Effector memory CD8-positive, alpha-beta T cell (primary cell): ENCODE measurements around the gene TP73.

ENCODE experiments used
- ATAC-seq: fragments of 150-1000 bp; cut with Tn5 transposase; replicated peaks from 2 replicates; pipeline ENCODE4 v1.10.0; 2021; ENCODE audit warnings: mild to moderate bottlenecking, moderate library complexity
- DNase-seq, 3 experiments: peaks; one replicate each; pipeline ENCODE4 v3.0.0; 2021
- H3K27ac Mint-ChIP-seq, 2 donors: one replicate each; pipeline ENCODE4 v1.8.0; 2022; ENCODE audit warnings: mild to moderate bottlenecking in 2 of 2, mixed read lengths in 2 of 2, moderate library complexity in 2 of 2
- H3K27me3 Mint-ChIP-seq, 2 donors: one replicate each; pipeline ENCODE4 v1.8.0; 2022; ENCODE audit warnings: mixed read lengths in 2 of 2
- H3K36me3 Mint-ChIP-seq: one replicate; pipeline ENCODE4 v1.8.0; 2022; ENCODE audit warnings: mild to moderate bottlenecking, moderate library complexity, mixed read lengths; ENCODE audit not compliant: insufficient read depth
- H3K4me1 Mint-ChIP-seq, 2 donors: one replicate each; pipeline ENCODE4 v1.8.0; 2022; ENCODE audit warnings: low read depth in 2 of 2, mixed read lengths in 2 of 2
- H3K4me3 Mint-ChIP-seq, 2 donors: one replicate each; pipeline ENCODE4 v1.8.0; 2022; ENCODE audit warnings: mild to moderate bottlenecking in 2 of 2, mixed read lengths in 2 of 2, moderate library complexity in 2 of 2
- H3K9me3 Mint-ChIP-seq, 2 donors: one replicate each; pipeline ENCODE4 v1.8.0; 2022; ENCODE audit warnings: mixed read lengths in 2 of 2

Gene TP73

GRCh38 chr1:3691421-3692204 is 39.3 kb downstream of the TP73 start:
- no peak overlapping the region for H3K4me3 Mint-ChIP-seq
- H3K27me3 Mint-ChIP-seq = peaks cover 0 to 47% of the 10 kb centered on the region in 2 donors
- peaks cover 4% of the 10 kb centered on the region for H3K36me3 Mint-ChIP-seq
- ATAC-seq (no peak), DNase-seq (no peak)
- H3K27ac Mint-ChIP-seq = no peak overlapping the region
- no peaks in the 10 kb centered on the region for H3K9me3 Mint-ChIP-seq
- peaks cover 10 to 13% of the 10 kb centered on the region in 2 donors for H3K4me1 Mint-ChIP-seq

- Mint-ChIP-seq H3K27me3 (peaks cover 9 to 55% of the 10 kb centered on the region in 2 donors), H3K9me3 (no peaks in the 10 kb centered on the region), H3K27ac (no peak overlapping the region), H3K4me1 (peaks cover 10 to 13% of the 10 kb centered on the region in 2 donors), H3K4me3 (no peak overlapping the region), H3K36me3 (peaks cover 4% of the 10 kb centered on the region)
- no peak for DNase-seq
- no peak for ATAC-seq
Observed at GRCh38 chr1:3692598-3692997, 40.3 kb downstream of the TP73 start.

- Mint-ChIP-seq H3K9me3 (no peaks in the 10 kb centered on the region), H3K4me3 (no peak overlapping the region), H3K36me3 (peaks cover 4% of the 10 kb centered on the region)
Observed at GRCh38 chr1:3693321-3693720, 41.0 kb downstream of the TP73 start.

GRCh38 chr1:3695326-3696217 is 43.3 kb downstream of the TP73 start:
- Mint-ChIP-seq H3K4me3 (peak overlapping the region; percentile 57 to 63), H3K4me1 (peaks cover 9 to 10% of the 10 kb centered on the region in 2 donors), H3K9me3 (no peaks in the 10 kb centered on the region), H3K27ac (no peak overlapping the region), H3K36me3 (peaks cover 4% of the 10 kb centered on the region), H3K27me3 (peaks cover 21 to 65% of the 10 kb centered on the region in 2 donors)
- peak; percentile 54 for ATAC-seq
- peak; percentile 10 to 23 (median 21) for DNase-seq

More at GRCh38 chr1:3693321-3693720, 41.0 kb downstream of the TP73 start:
- no peak overlapping the region for H3K27ac Mint-ChIP-seq
- ATAC-seq (no peak), DNase-seq (no peak)
- H3K4me1 Mint-ChIP-seq = peaks cover 10 to 11% of the 10 kb centered on the region in 2 donors
- H3K27me3 Mint-ChIP-seq = peaks cover 15 to 55% of the 10 kb centered on the region in 2 donors

- Mint-ChIP-seq H3K27ac (no peak overlapping the region), H3K9me3 (no peaks in the 10 kb centered on the region), H3K4me3 (no peak overlapping the region), H3K4me1 (peaks cover 9 to 10% of the 10 kb centered on the region in 2 donors), H3K36me3 (peaks cover 4% of the 10 kb centered on the region), H3K27me3 (peaks cover 21 to 67% of the 10 kb centered on the region in 2 donors)
- ATAC-seq (no peak), DNase-seq (no peak)
Observed at GRCh38 chr1:3696689-3697088, 44.4 kb downstream of the TP73 start.

DNA sequence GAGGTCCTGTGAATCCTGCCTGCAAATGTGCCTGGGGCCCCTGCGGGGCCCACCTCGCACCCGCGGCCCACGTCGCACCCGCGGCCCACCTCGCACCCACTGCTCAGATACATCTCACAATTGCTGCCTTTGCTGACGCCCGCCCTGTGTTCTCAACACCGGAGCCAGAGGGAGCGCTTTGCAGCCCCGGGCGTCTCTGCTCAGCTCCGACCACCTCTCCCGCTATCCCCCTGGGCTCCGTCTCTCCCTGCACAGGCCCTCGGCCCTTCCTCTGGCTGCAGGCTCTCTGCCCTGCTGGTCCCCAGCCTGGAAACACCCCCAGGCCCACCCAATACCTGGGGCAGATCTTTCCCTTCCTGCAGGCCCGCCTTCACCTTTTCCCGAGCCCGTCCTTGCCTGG is 44.8 kb downstream of the TP73 start:
- peaks cover 9 to 10% of the 10 kb centered on the region in 2 donors for H3K4me1 Mint-ChIP-seq
- peaks cover 4% of the 10 kb centered on the region for H3K36me3 Mint-ChIP-seq
- DNase-seq (no peak), ATAC-seq (no peak)
- H3K27ac Mint-ChIP-seq = no peak overlapping the region
- peaks cover 21 to 63% of the 10 kb centered on the region in 2 donors for H3K27me3 Mint-ChIP-seq
- H3K4me3 Mint-ChIP-seq = no peak overlapping the region
- no peaks in the 10 kb centered on the region for H3K9me3 Mint-ChIP-seq

- Mint-ChIP-seq H3K9me3 (no peaks in the 10 kb centered on the region), H3K36me3 (peaks cover 4% of the 10 kb centered on the region), H3K4me1 (peaks cover 9 to 10% of the 10 kb centered on the region in 2 donors), H3K27ac (no peak overlapping the region), H3K27me3 (peaks cover 21 to 60% of the 10 kb centered on the region in 2 donors), H3K4me3 (no peak overlapping the region)
- ATAC-seq (no peak), DNase-seq (no peak)
Observed at GRCh38 chr1:3697810-3698209, 45.5 kb downstream of the TP73 start.

DNA sequence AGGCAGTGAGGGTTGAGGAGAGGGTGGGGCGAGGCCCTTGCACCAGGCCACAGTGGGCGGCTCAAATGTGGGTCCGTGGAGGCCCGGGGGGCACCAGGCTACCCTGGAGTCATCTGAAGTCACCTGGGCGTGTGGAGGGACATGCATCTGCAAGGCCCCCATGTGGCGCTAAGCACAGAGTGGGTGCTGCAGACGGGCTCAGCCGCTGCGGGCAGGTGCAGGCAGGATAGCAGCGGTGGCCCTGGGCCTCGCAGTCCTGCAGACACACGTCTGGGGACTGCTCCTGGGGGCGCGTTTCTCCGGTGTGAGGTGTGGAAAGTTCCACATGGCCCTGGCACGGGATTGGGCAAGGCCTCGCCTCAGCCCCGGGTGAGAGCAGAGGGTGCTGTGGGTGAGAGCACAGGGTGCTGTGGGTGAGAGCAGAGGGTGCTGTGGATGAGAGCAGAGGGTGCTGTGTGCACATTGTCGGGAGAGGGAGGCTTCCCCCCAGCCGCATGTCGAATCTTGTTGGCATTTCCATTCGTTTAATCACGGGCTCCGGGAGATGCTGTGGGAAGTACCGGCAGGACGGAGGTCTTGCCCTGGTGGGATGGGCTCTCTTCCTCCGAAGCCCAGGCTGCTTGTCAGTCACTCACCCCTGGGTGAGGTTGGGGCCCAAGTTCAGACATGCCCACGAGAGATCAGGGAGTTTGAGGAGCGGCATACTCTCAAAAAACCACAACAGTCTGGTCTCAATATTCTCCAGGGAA is 46.5 kb downstream of the TP73 start:
- H3K4me1 Mint-ChIP-seq = peaks cover 9 to 10% of the 10 kb centered on the region in 2 donors
- H3K4me3 Mint-ChIP-seq = no peak overlapping the region
- peaks cover 21 to 61% of the 10 kb centered on the region in 2 donors for H3K27me3 Mint-ChIP-seq
- H3K9me3 Mint-ChIP-seq = no peaks in the 10 kb centered on the region
- peak overlapping the region in 1 of 2 donors; percentile 62 for H3K27ac Mint-ChIP-seq
- H3K36me3 Mint-ChIP-seq = peaks cover 4% of the 10 kb centered on the region
- ATAC-seq (no peak), DNase-seq (no peak)

GRCh38 chr1:3699596-3699995 is 47.3 kb downstream of the TP73 start:
- Mint-ChIP-seq H3K36me3 (peaks cover 4% of the 10 kb centered on the region), H3K9me3 (no peaks in the 10 kb centered on the region), H3K4me1 (peaks cover 10 to 12% of the 10 kb centered on the region in 2 donors), H3K27ac (no peak overlapping the region), H3K27me3 (peaks cover 21 to 69% of the 10 kb centered on the region in 2 donors), H3K4me3 (no peak overlapping the region)
- ATAC-seq = no peak
- no peak for DNase-seq

DNA sequence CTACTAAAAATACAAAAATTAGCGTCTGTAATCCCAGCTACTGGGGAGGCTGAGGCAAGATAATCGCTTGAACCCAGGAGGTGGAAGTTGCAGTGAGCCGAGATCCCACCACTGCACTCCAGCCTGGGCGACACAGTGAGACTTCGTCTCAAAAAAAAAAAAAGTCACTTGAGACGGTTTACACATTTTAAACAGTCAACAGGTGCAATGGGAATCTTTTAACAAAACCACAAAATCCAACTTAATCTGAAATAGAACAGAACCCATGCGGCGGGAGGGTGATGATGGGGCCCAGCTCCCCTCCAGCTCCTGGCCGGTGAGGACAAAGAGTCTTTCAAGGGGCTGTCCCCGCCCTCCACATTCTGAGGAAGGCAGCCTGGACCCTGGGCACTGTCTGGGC is 48.3 kb downstream of the TP73 start:
- no peak overlapping the region for H3K27ac Mint-ChIP-seq
- no peak for DNase-seq

DNA sequence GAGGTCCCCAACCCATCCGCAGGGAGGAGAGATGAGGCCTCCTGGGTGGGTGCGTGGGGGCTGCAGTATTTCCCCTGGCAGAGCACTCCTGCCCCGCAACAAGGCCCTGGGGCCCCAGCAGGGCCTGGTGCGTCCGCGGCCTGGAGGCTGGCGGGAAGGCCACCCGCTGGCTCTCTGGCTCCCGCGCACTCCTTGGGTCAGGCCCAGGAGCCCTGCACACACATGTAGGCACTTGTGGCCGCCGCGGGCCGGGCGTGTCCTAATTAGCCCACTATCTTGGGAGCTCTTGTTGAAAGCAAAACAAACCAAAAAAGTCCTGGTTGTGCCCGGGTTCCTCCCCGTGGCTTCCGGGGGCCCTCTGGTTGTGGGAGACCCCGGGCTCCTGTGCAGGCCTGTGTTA is 50.2 kb downstream of the TP73 start:
- Mint-ChIP-seq H3K4me1 (peaks cover 0 to 3% of the 10 kb centered on the region in 2 donors), H3K27ac (no peak overlapping the region), H3K36me3 (no peaks in the 10 kb centered on the region), H3K4me3 (no peak overlapping the region), H3K27me3 (peaks cover 12 to 69% of the 10 kb centered on the region in 2 donors), H3K9me3 (no peaks in the 10 kb centered on the region)
- no peak for DNase-seq
- no peak for ATAC-seq

More for the DNA sequence above, 48.3 kb downstream of the TP73 start:
- no peak for ATAC-seq
- Mint-ChIP-seq H3K4me1 (peaks cover 7 to 11% of the 10 kb centered on the region in 2 donors), H3K9me3 (no peaks in the 10 kb centered on the region), H3K36me3 (peaks cover 4% of the 10 kb centered on the region), H3K4me3 (no peak overlapping the region), H3K27me3 (peaks cover 21 to 77% of the 10 kb centered on the region in 2 donors)

DNA sequence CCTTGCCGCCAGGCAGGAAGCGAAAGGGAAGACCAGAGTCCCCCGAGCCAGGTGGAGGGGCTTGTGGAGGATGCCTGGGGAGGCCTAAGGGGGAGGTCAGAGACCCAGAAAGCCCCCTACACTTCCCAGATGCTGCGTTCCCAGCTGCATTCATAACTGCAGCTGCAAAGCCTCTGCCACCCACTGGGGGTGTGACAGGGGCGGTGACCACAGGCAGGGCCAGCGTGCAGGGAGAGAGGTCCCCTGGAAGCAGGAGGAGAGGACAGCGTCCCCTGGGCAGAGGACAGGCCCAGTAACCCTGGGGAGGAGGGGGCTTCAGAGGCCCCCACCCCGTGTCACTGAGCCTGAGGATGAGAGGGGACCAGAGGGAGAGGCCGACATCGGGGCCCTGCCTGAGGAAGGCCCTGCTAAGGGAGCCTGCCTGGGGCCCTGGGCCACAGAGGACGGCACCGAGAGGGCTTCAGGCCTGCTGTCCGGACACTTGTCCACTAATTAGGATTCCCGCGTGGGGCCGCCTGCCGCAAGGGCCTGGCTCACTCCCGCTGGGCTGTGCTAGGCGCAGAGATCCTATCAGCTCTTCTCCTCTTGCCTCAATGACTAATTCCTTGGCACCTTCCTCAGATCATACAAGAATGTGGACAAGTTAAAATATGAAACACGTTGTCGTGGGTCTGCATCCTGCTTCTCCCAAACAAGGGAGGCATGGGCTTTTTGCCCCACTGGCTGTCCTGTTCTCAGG is 50.8 kb downstream of the TP73 start:
- ATAC-seq (no peak), DNase-seq (no peak)
- no peak overlapping the region for H3K4me3 Mint-ChIP-seq
- no peak overlapping the region for H3K27ac Mint-ChIP-seq
- H3K9me3 Mint-ChIP-seq = no peaks in the 10 kb centered on the region
- H3K4me1 Mint-ChIP-seq = peaks cover 0 to 3% of the 10 kb centered on the region in 2 donors
- H3K27me3 Mint-ChIP-seq = peaks cover 7 to 69% of the 10 kb centered on the region in 2 donors
- no peaks in the 10 kb centered on the region for H3K36me3 Mint-ChIP-seq
